ENCODE data around the gene RALGDS.
A peak's percentile ranks its signal among the peaks of the same experiment; 100 is the strongest.
"Not testable (repeated sequence)": the region's sequence is repeated elsewhere in the genome, so short reads cannot be mapped to it uniquely, and the experiment has no call there.

RALGDS gene

GRCh38 chr9:133121198-133121914 is at the start of gene RALGDS:
RALGDS (minus strand) TSS chr9:133121240; CDS start chr9:133121154, 86 bp downstream.
- H3K4me3 ChIP-seq (ENCODE audit: low read depth, low read length) = peak within 1 kb of the TSS; percentile 45

GRCh38 chr9:133170716-133171115 is 49.7 kb upstream of the RALGDS start:
- no peak overlapping the region for H3K4me3 ChIP-seq (ENCODE audit: low read depth, low read length)

- not testable (repeated sequence) for H3K4me3 ChIP-seq (ENCODE audit: low read depth, low read length)
These were observed 48.6 kb upstream of the RALGDS start for GRCh38 chr9:133169687-133170086.

GRCh38 chr9:133169102-133169501 is 48.1 kb upstream of the RALGDS start:
- H3K4me3 ChIP-seq (ENCODE audit: low read depth, low read length) = no peak overlapping the region

GRCh38 chr9:133168432-133168831 is 47.4 kb upstream of the RALGDS start:
- no peak overlapping the region for H3K4me3 ChIP-seq (ENCODE audit: low read depth, low read length)

GRCh38 chr9:133167769-133168168 is 46.7 kb upstream of the RALGDS start:
- H3K4me3 ChIP-seq (ENCODE audit: low read depth, low read length) = no peak overlapping the region

- H3K4me3 ChIP-seq (ENCODE audit: low read depth, low read length) = no peak overlapping the region
These were observed 46.2 kb upstream of the RALGDS start for GRCh38 chr9:133167096-133167730.

GRCh38 chr9:133166392-133166791 is 45.4 kb upstream of the RALGDS start:
- no peak overlapping the region for H3K4me3 ChIP-seq (ENCODE audit: low read depth, low read length)

GRCh38 chr9:133165452-133165730 is 44.4 kb upstream of the RALGDS start:
- H3K4me3 ChIP-seq (ENCODE audit: low read depth, low read length) = no peak overlapping the region

GRCh38 chr9:133164191-133164590 is 43.2 kb upstream of the RALGDS start:
- no peak overlapping the region for H3K4me3 ChIP-seq (ENCODE audit: low read depth, low read length)

GRCh38 chr9:133163504-133164172 is 42.6 kb upstream of the RALGDS start, which contains the start of gene GBGT1:
GBGT1 (minus strand) TSS chr9:133163914; CDS start chr9:133162412, 1,502 bp downstream.
- H3K4me3 ChIP-seq (ENCODE audit: low read depth, low read length) = peak within 1 kb of the TSS; percentile 43

GRCh38 chr9:133162861-133163503 is 41.9 kb upstream of the RALGDS start:
- H3K4me3 ChIP-seq (ENCODE audit: low read depth, low read length) = peak overlapping the region; percentile 43

GRCh38 chr9:133161547-133161950 is 40.5 kb upstream of the RALGDS start:
- H3K4me3 ChIP-seq (ENCODE audit: low read depth, low read length) = no peak overlapping the region

- H3K4me3 ChIP-seq (ENCODE audit: low read depth, low read length) = no peak overlapping the region
These were observed 39.9 kb upstream of the RALGDS start for GRCh38 chr9:133160742-133161546.

- H3K4me3 ChIP-seq (ENCODE audit: low read depth, low read length) = no peak overlapping the region
These were observed 37.7 kb upstream of the RALGDS start for GRCh38 chr9:133158695-133159094.

- H3K4me3 ChIP-seq (ENCODE audit: low read depth, low read length) = no peak overlapping the region
These were observed 34.1 kb upstream of the RALGDS start for GRCh38 chr9:133155156-133155555.

- H3K4me3 ChIP-seq (ENCODE audit: low read depth, low read length) = no peak overlapping the region
These were observed 33.3 kb upstream of the RALGDS start for GRCh38 chr9:133154097-133154989.

- no peak overlapping the region for H3K4me3 ChIP-seq (ENCODE audit: low read depth, low read length)
These were observed 32.4 kb upstream of the RALGDS start for GRCh38 chr9:133153227-133154096.
